T-helper 2 cell treated with Interferon-gamma antibody and Interleukin-4, amounts not matched to agents 100 ng/mL and 5 ng/mL, for 36 hours (primary cell): ENCODE measurements around the gene GLRA1. TPM values are rescaled to one million over a fixed set of nuclear protein-coding genes. Genes with fewer than 3 reads are reported as not detected.
"Not testable (repeated sequence)": the region's sequence is repeated elsewhere in the genome, so short reads cannot be mapped to it uniquely, and the experiment has no call there.

Source experiments
- intact Hi-C: fragments of 100-400 bp; cut with micrococcal nuclease; formaldehyde crosslinking; loops from one replicate; pipeline ENCODE4 v1.15.1; 2023
- total RNA-seq: library from RNA; stranded (reverse); gene quantifications from 2 replicates; pipeline ENCODE4 v1.2.3, GENCODE V29; 2022

The GLRA1 gene
- total RNA-seq, 1 donor from 2014 or later: not detected

- intact Hi-C loops: no loop called here
Observed at GRCh38 chr5:151917904-151918303, 6.7 kb downstream of the GLRA1 start.

DNA sequence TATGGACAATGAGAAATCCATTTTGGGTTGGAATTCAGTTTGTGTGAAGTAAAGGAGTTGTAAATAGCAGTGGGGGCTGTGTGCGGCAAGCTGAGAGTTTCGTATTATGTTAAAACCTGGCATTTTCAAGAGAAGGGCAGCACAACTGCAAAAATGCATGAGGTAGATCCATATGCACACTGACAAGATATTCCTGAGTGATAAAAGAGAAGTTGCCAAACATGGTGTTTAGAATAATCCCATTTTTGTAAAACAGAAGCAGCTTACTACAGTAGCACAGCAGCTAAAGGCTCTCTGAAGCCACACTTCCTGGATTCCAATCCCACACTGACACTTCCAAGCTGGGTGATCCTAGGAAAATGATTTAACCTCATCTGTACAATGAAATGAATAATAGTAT lies 11.2 kb downstream of the GLRA1 start:
- intact Hi-C loops: no loop called here

DNA sequence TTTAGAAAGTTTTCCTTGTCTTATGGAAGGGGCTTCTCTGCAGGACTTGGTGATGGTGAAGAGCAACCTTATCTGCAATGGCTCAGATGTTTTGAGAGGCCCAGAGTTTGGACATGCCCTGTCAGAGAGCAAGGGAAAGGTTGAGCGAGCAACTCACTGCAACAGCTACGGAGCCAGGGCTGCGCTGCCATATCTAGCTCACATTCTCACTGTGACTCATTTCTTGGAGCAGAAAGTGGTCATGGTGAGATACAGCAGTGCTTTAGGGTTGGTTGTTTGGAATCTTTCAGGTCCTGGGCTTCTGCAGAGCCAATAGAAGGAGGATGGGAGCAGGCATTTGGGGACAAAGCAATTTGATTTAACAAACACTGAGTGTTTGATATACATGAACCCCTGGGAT lies 12.3 kb downstream of the GLRA1 start:
- intact Hi-C loops: no loop called here

GRCh38 chr5:151911011-151911410 lies 13.6 kb downstream of the GLRA1 start:
- intact Hi-C loops: no loop called here

DNA sequence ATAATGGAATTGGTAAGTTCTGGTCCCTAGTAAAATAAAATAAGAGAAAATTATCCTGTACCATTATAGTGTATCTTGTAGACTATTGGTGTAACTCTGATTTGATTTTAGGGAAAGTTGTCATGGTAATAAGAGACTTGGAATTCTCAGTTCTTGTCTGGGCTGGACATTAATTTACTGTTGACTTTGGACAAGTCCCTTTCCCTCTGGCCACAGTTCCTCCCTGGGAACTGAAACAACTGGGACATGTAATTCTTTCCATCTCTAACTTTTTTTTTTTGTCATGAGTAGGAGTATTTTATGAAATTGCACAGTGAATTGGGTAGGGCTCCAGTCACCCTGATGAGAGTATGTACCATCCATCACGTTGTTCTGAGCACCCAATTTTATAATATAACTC lies 15.0 kb downstream of the GLRA1 start:
- intact Hi-C loops: no loop called here

- intact Hi-C loops: no loop called here
Observed at GRCh38 chr5:151906246-151906645, 18.4 kb downstream of the GLRA1 start.

DNA sequence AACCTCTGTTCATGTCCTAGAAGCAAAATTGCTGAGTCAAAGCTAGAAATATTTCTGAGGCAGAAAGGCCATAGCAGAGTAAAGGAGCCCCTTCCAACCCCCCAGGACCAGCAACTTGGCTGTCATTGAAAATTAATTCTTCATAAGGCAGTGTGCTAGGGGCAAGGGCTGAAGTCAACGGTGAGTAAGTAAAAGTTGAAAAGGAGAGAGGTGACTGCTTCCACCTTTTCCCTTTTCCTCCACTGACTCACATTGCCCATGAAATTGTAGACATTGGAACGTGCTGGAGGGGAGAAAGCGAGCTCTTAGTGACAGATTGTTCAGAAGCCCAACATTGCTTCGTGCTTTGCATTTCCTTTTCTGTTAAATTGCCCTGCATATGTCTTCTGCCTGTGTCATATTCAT lies 19.1 kb downstream of the GLRA1 start:
- intact Hi-C loops: no loop called here

- intact Hi-C loops: no loop called here
Observed at GRCh38 chr5:151904909-151905308, 19.7 kb downstream of the GLRA1 start.

- intact Hi-C loops: no loop called here
Observed at GRCh38 chr5:151904127-151904526, 20.5 kb downstream of the GLRA1 start.

DNA sequence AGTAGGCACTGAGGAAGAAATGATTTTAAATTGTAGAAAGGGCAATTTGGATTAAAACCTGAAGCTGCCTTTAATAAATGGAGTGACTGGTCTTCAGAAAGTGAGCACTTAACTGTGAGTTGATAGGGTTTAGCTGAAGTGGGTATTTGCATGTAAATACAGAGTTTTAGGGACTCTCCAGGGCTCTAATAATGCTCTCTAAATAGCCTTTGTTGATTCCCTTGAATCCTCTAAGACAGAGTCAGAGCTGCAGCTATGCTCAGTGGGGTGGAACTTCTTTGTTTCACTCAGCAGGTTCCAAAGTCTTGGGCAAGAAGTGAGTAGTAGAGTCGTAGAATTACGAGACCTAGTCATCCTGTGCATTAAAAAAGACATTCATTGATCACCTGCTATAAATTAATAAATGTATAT lies 21.4 kb downstream of the GLRA1 start:
- intact Hi-C loops: no loop called here

DNA sequence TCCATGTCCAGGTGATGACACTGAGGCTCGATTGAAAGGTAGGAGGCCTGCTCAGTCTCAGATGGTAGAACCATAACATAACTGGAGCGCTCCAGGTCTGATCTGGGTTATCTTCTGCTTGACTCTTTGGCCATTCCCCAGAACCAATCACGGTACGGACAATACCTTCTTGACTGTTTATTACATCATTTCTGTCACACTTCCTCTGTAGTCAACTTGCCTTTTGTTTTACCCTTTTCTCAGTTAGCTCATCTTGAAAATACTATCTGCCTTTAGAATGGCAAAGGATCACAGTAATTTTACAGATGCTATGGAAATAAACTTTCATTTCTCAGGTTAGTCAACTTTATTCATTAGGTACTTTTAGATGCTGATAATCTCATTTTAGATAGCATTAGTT lies 22.4 kb downstream of the GLRA1 start:
- intact Hi-C loops: no loop called here

DNA sequence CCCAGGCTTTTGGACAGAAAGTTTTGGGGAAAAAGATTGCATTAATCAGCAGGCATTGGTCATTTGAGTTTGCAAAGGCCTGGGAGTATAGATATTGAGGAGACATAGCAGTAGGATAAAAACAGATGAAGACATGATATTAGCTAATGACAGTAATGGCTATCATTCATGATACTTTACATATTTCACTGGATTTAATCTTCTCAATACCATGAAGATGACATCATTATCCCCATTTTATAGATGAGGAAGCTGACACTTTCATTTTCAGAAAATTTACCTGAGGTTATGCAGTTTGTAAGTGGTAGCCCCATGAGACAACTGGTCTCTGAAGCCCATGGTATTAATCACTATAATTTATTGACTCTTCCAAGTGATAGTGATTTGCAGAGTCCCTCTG lies 23.0 kb downstream of the GLRA1 start:
- intact Hi-C loops: no loop called here

- intact Hi-C loops: no loop called here
Observed at GRCh38 chr5:151900891-151901290, 23.8 kb downstream of the GLRA1 start.

- intact Hi-C loops: no loop called here
Observed at GRCh38 chr5:151899399-151899798, 25.3 kb downstream of the GLRA1 start.

DNA sequence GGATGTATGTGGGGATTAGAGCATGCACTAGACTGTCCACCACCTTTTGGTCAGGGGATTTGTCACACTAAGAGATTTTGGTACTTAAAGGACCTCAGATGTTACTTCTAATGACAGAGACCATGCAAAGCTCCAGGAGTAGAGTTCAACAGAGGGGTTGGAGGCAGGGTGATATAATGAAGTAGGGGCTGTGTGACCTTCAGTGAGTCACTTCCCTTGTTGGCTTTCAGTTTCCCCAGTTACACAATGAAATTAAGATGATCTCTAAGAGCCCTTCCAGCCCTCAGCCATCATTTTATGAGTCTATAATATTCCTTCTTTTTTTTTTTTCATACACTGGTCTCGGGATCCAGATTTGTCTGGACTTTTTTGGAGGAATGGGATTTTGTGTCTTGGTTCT lies 26.8 kb downstream of the GLRA1 start:
- intact Hi-C loops: no loop called here

DNA sequence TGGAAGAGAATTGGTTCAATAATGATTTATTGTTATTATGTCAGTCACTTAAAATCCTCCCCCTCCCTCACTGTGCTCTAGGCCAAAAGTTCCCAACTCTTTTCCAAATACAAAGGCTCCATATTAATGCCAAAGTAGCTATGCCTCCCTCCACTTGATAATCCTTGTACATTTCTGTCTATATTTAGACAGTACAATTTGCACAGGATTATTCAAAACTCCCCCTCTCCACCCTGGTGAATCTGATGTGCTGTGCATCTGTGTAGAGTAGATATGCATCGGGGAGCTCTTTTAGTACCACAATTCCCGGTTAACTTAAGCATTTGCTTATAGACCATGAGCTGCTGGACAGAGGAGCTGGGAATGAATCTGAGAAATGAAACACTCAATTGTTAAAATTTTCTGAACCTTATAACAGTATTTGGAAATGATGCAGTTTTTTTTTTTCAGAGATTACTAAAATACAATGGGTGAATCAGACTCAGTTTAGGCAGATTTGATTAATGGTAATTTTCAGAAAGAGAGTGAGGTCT lies 27.6 kb downstream of the GLRA1 start:
- intact Hi-C loops: no loop called here

DNA sequence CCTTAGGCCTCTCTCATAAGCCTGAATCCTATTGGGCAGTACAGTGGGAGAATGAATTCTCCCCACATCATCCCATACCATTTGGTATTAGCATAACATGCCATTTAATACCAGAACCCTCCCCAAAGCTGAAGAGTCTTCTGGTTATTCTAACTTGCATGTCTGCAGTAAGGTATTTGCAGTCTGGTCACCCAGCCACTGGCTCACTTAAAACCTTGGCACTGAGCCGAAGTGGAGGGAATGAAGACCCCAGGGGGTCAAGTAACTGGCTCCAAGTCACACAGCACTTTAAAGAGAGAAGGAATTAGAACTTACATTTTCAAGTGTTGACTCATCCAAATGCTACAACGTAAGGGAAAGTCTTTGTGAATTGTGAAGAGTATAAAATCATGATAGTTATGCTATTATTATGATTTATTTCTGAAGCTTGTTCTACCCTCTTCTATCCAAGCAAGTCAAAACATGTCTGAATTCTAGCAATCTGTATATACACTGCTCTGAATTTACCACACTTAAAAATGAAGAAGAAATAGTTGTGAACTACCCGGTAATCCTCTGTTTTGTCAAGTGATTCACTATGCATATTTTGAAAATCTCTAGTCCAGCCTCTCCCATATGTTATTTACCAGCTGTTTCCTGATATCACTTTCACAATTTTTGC lies 28.5 kb downstream of the GLRA1 start:
- intact Hi-C loops: no loop called here

- intact Hi-C loops: no loop called here
Observed at GRCh38 chr5:151895660-151896030, 29.0 kb downstream of the GLRA1 start.

GRCh38 chr5:151893485-151893884 lies 31.2 kb downstream of the GLRA1 start:
- intact Hi-C loops: not testable (repeated sequence)

- intact Hi-C loops: no loop called here
Observed at GRCh38 chr5:151892393-151892792, 32.3 kb downstream of the GLRA1 start.

DNA sequence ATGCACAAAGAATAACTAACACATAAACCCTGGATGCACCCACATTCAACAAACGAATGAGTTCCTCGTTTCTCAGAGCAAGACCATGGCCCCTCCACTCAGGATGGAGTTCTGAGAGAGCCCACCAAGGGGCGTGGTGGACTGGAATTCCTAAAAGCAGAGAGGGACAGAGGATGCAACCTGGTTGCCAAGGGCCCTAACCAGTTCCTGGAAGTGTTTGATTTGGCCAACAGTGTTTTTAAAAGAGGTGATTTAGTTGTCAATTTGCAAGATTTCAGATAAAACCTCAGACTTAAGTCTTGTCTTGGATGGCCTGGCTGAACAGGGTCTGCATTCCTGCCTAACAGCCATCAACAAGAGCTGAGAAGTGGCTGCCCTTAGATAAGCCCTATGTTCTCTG lies 34.4 kb downstream of the GLRA1 start:
- intact Hi-C loops: no loop called here

- intact Hi-C loops: no loop called here
Observed at GRCh38 chr5:151889614-151890013, 35.0 kb downstream of the GLRA1 start.

DNA sequence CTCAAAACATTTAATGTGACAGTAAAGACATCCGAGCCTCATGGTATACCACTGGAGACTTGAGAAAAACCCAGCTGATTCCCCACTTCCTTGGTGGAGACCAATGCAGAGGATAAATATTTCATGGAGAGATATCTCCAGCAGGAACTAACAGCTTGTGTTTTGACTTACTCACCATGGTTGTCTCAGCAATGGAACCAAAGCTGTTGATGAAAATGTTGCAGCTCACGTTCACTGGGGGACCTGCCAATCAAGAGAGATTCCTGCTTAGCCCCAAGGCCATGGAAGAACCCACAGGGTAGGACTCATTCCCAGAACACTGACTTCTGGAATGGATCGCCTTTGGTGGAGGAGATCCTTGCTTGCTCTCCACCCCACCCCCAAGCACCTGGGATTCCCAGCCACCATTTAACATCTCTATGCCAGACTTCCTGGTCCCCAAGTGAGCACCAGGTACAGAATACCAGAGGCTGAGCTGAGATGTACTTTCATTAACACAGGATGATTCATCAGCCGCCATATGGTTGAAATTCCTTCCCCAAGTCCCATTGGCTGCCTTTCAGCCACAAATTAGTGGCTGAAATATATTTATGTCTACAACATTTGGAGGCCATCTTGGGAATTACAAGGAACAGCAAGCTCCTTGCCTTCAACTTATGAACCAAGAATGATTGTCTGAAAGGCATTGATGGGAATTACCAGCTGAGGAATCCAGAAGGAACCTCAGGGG lies 37.9 kb downstream of the GLRA1 start:
- intact Hi-C loops: no loop called here
